OCI-LY7 (cell line): ENCODE measurements around the gene KRTDAP. TPM values are rescaled to one million over a fixed set of nuclear protein-coding genes. Genes with fewer than 3 reads are reported as not detected.
"Not testable (repeated sequence)": the region's sequence is repeated elsewhere in the genome, so short reads cannot be mapped to it uniquely, and the experiment has no call there.

Experiments used
- BruUV-seq: library from RNA; stranded (reverse); fragments of 400-500 nt; replicated peaks from 2 replicates; lab custom pipeline; 2021; lab: Mats Ljungman, UMichigan
- CTCF ChIA-PET: fragments of 300-600 bp; sonication (Branson Sonifier 250); formaldehyde crosslinking; loops from one replicate; lab custom pipeline; 2022; ENCODE audit warnings: antibody characterized with exemption; ENCODE audit not compliant: unreplicated experiment; lab: Charles Lee
- POLR2A ChIA-PET: fragments of 300-600 bp; sonication (Branson Sonifier 250); formaldehyde crosslinking; loops from one replicate; lab custom pipeline; 2022; ENCODE audit warnings: antibody characterized with exemption; lab: Charles Lee
- DNase-seq: peaks from one replicate; pipeline ENCODE4 v3.0.0-alpha.2; 2015; ENCODE audit warnings: low spot score
- H2AFZ ChIP-seq: fragments of 200-600 bp; sonication (generic), shearing (Covaris generic); 2 replicates; pipeline ENCODE4 v1.6.1; 2014; ENCODE audit warnings: mild to moderate bottlenecking, antibody characterized with exemption, low read length, moderate library complexity
- H3K27ac ChIP-seq: fragments of 200-600 bp; sonication (generic); 2 replicates; pipeline ENCODE4 v1.5.1; 2014; ENCODE audit warnings: mixed run types, low read depth, mild to moderate bottlenecking, moderate library complexity, low read length, inconsistent platforms; ENCODE audit not compliant: poor library complexity, severe bottlenecking
- H3K36me3 ChIP-seq: fragments of 200-600 bp; sonication (generic); 2 replicates; pipeline ENCODE4 v1.6.1; 2014; ENCODE audit warnings: mild to moderate bottlenecking, antibody characterized with exemption, low read length, moderate library complexity, mixed read lengths; ENCODE audit not compliant: insufficient read depth
- H3K4me1 ChIP-seq: fragments of 200-600 bp; sonication (generic); 2 replicates; pipeline ENCODE4 v1.5.1; 2014; ENCODE audit warnings: mild to moderate bottlenecking, low read length; ENCODE audit not compliant: insufficient read depth, poor library complexity, severe bottlenecking
- H3K4me2 ChIP-seq: fragments of 200-600 bp; sonication (generic); 2 replicates; pipeline ENCODE4 v1.6.1; 2014; ENCODE audit warnings: mild to moderate bottlenecking, low read length
- H3K4me3 ChIP-seq: fragments of 200-600 bp; sonication (generic); 2 replicates; pipeline ENCODE4 v1.5.1; 2014; ENCODE audit warnings: mild to moderate bottlenecking, low read depth, low read length; ENCODE audit not compliant: poor library complexity, severe bottlenecking
- H3K79me2 ChIP-seq: fragments of 200-600 bp; sonication (generic); 2 replicates; pipeline ENCODE4 v1.6.1; 2016; ENCODE audit warnings: low read depth, mild to moderate bottlenecking, low read length, moderate library complexity, mixed read lengths; ENCODE audit not compliant: insufficient read depth
- H3K9me2 ChIP-seq: fragments of 200-600 bp; sonication (generic); 2 replicates; pipeline ENCODE4 v1.6.1; 2016; ENCODE audit warnings: mild to moderate bottlenecking, low read length, mixed read lengths; ENCODE audit not compliant: insufficient read depth
- H3K9me3 ChIP-seq: fragments of 200-600 bp; sonication (generic); 2 replicates; pipeline ENCODE4 v1.6.1; 2014; ENCODE audit warnings: mild to moderate bottlenecking, mixed run types, low read length, mixed read lengths
- H4K20me1 ChIP-seq: fragments of 200-600 bp; sonication (generic); 2 replicates; pipeline ENCODE4 v1.6.1; 2014; ENCODE audit warnings: mild to moderate bottlenecking, antibody characterized with exemption, low read length, moderate library complexity, mixed read lengths; ENCODE audit not compliant: insufficient read depth
- CTCF ChIP-seq: fragments of 200-600 bp; sonication (generic); conservative IDR thresholded peaks from 2 replicates; pipeline ENCODE4 v1.5.1; 2014; ENCODE audit warnings: mild to moderate bottlenecking, antibody characterized with exemption, low read length, moderate library complexity, mixed read lengths
- EZH2phosphoT487 ChIP-seq: fragments of 200-600 bp; sonication (generic); IDR thresholded peaks from 2 replicates; pipeline ENCODE4 v1.6.1; 2018; ENCODE audit warnings: low read depth, borderline replicate concordance, mild to moderate bottlenecking, mixed run types, antibody characterized with exemption, low read length, moderate library complexity, mixed read lengths
- intact Hi-C: fragments of 100-400 bp; cut with micrococcal nuclease; formaldehyde crosslinking; loops from one replicate; pipeline ENCODE4 v1.10.0; 2022; ENCODE audit not compliant: unreplicated experiment
- total RNA-seq, 2 experiments: library from RNA; depleted of rRNA in 1 of 2; stranded (reverse); fragments of >200 nt in 1 of 2; shearing (Covaris generic) in 1 of 2; gene quantifications; 2 replicates each; pipeline ENCODE4 v1.2.3, GENCODE V29; 2014 to 2022

Gene KRTDAP
- total RNA-seq, 2 experiments from 2014 or later = not detected

- no peak for DNase-seq
- H3K4me1 ChIP-seq = no peaks in the 10 kb centered on the region
- H3K27ac ChIP-seq = no peak overlapping the region
- H2AFZ ChIP-seq = no peak overlapping the region
- TF ChIP-seq CTCF = no peak
- no peak for TF ChIP-seq EZH2phosphoT487
- no peaks in the 10 kb centered on the region for H3K36me3 ChIP-seq
- no TSS peak for BruUV-seq
- CTCF ChIA-PET = no interaction called here
- POLR2A ChIA-PET = no interaction called here
- H4K20me1 ChIP-seq = no peaks in the 10 kb centered on the region
- intact Hi-C loops = no loop called here
- no peaks in the 10 kb centered on the region for H3K9me3 ChIP-seq
- no peak overlapping the region for H3K4me2 ChIP-seq
- no peaks in the 10 kb centered on the region for H3K79me2 ChIP-seq
- H3K4me3 ChIP-seq = no peak overlapping the region
- no peaks in the 10 kb centered on the region for H3K9me2 ChIP-seq
Observed at GRCh38 chr19:35470128-35470527, 20.1 kb downstream of the KRTDAP start.

GRCh38 chr19:35468637-35469036 is 21.6 kb downstream of the KRTDAP start:
- ChIA-PET POLR2A (no interaction called here), CTCF (no interaction called here)
- Histone ChIP-seq H3K4me3 (no peak overlapping the region), H3K27ac (no peak overlapping the region), H2AFZ (no peak overlapping the region), H3K4me2 (no peak overlapping the region), H3K9me2 (no peaks in the 10 kb centered on the region), H3K79me2 (no peaks in the 10 kb centered on the region), H3K36me3 (no peaks in the 10 kb centered on the region), H3K4me1 (peaks cover 2% of the 10 kb centered on the region), H4K20me1 (no peaks in the 10 kb centered on the region), H3K9me3 (no peaks in the 10 kb centered on the region)
- BruUV-seq = no TSS peak
- peak; percentile 76 for DNase-seq
- TF ChIP-seq EZH2phosphoT487 (no peak), CTCF (peak; percentile 81)
- intact Hi-C loops = loop anchor here (1.0 to 10.0 kb wide), 5 partner anchors 116 to 324 kb away; partner anchors contain the start of gene FXYD7

- H3K9me3 ChIP-seq = no peaks in the 10 kb centered on the region
- CTCF ChIA-PET = no interaction called here
- H3K79me2 ChIP-seq = no peaks in the 10 kb centered on the region
- intact Hi-C loops = loop anchor here (10.0 kb wide), 1 partner anchor 321 kb away; the partner anchor contains the start of gene FXYD7
- H3K4me3 ChIP-seq = no peak overlapping the region
- no peak for DNase-seq
- H3K36me3 ChIP-seq = no peaks in the 10 kb centered on the region
- H3K4me2 ChIP-seq = no peak overlapping the region
- POLR2A ChIA-PET = interaction anchor here (0.6 kb wide), 1 partner anchor 337 kb away, joined by 4 read pairs; no protein-coding TSS in a partner anchor
- H2AFZ ChIP-seq = no peak overlapping the region
- TF ChIP-seq EZH2phosphoT487 (no peak), CTCF (no peak)
- no peaks in the 10 kb centered on the region for H4K20me1 ChIP-seq
- H3K9me2 ChIP-seq = no peaks in the 10 kb centered on the region
- H3K27ac ChIP-seq = no peak overlapping the region
- peaks cover 20% of the 10 kb centered on the region for H3K4me1 ChIP-seq
- BruUV-seq = no TSS peak
Observed at GRCh38 chr19:35466259-35466658, 24.0 kb downstream of the KRTDAP start.

GRCh38 chr19:35462956-35463355 is 27.3 kb downstream of the KRTDAP start:
- H3K9me2 ChIP-seq, H3K79me2 ChIP-seq, DNase-seq, CTCF ChIA-PET, H4K20me1 ChIP-seq, H3K27ac ChIP-seq, H3K9me3 ChIP-seq, BruUV-seq, H3K36me3 ChIP-seq, H3K4me3 ChIP-seq, H2AFZ ChIP-seq: not testable (repeated sequence)
- intact Hi-C loops = loop anchor here (10.0 kb wide), 1 partner anchor 318 kb away; the partner anchor contains the start of gene FXYD7
- peak overlapping the region; percentile 62 for H3K4me2 ChIP-seq
- peaks cover 52% of the 10 kb centered on the region for H3K4me1 ChIP-seq
- POLR2A ChIA-PET = interaction anchor here (1.1 to 1.5 kb wide), 2 partner anchors 110 to 257 kb away, joined by 3 to 4 read pairs; no protein-coding TSS in a partner anchor
